AG08395 (cell line): Measurements from ENCODE around the gene CFAP52.
"Not testable (repeated sequence)": the region's sequence is repeated elsewhere in the genome, so short reads cannot be mapped to it uniquely, and the experiment has no call there.

Experiments used
- DNase-seq: peaks from one replicate; pipeline ENCODE4 v3.0.0; 2012; ENCODE audit warnings: mixed read lengths, low spot score

The CFAP52 gene

GRCh38 chr17:9646546-9646885, 70.1 kb downstream of the CFAP52 start:
- DNase-seq: no peak

GRCh38 chr17:9647014-9647413, 70.6 kb downstream of the CFAP52 start:
- no peak for DNase-seq

GRCh38 chr17:9648521-9649110, 72.2 kb downstream of the CFAP52 start:
- DNase-seq: no peak

DNA sequence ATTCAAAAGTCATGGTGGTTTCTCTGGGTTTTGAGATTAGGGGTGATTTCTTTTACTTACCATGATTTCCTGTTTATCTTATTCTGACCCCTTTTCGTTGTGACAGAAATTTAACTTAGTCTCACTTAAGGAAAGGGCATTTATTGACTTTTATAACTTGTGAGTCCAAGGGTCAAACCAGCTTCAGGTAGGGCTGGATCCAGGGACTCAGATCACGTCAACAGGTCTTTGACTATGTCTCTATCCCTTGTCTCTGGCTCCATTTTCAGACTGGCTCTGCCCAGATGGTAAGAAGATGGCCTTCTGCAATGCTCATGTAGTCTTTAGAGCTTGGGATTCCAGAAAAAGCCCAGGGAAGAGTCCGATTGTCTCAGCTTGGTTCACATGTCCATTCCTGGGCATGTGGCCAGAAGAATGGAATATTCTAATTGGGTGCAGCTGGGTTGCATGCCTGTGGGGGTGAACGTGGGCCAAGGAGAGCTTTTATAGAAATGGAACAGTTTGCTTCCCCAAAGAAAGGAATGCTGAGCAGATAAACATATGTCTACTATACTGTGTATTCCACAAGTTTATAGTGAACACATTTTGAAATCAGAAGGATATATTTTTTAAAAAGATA, 82.3 kb downstream of the CFAP52 start:
- DNase-seq: peak; percentile 81

- DNase-seq: no peak
These were observed 84.6 kb downstream of the CFAP52 start for GRCh38 chr17:9661027-9661426.

DNA sequence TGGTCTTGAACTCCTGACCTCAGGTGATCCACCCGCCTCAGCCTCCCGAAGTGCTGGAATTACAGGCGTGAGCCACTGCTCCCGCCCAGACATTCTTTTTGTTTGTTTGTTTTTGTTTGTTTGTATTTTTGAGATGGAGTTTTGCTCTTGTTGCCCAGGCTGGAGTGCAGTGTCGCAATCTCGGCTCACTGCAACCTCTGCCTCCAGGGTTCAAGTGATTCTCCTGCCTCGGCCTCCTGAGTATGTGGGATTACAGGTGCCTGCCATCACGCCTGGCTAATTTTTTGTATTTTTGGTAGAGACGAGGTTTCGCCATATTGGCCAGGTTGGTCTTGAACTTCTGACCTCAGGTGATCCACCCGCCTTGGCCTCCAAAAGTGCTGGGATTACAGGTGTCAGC, 87.1 kb downstream of the CFAP52 start:
- DNase-seq: not testable (repeated sequence)

GRCh38 chr17:9666461-9667050, 90.1 kb downstream of the CFAP52 start:
- no peak for DNase-seq

- DNase-seq: peak; percentile 23
These were observed 92.1 kb downstream of the CFAP52 start for GRCh38 chr17:9668517-9668916.

DNA sequence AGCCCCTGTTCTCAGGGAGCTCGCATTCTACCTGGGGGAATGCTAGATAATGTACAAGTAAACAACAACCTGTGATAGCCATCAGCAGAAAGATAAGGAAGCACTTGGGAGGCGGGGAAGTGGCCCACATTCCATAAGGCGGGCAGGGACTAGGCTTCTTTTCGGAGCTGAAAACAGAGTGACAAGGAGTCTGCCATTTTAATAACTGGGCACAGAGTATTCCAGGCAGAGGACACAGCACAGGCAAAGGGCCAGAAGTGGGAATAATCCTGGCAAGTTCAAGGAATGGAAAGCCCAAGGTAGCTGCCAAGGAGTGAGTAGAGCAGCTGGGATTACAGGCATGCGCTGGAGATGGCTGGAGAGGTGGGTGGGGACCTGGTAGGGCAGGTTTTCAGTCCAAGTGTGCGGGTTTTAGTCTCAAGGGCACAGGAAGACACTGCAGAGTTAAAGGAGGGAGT, 93.1 kb downstream of the CFAP52 start:
- no peak for DNase-seq

DNA sequence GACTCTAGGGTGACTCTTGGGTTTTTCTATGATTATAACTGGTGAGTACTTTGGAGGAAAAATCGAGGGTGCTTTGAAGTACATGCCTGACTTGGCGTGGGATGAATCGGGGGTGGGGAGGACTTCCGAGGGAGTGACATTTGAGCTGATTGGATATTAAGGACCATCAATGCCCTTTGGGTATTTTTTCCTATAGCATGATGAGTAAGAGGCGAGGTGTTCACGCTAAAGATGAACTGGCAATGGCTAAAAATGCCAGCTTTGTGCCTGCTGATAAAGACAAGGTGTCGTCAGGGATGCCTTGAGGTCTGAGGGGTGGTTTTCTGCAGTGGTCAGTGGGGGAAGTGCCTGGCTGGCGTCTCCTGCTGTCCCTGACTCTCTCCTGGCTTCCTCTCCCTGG, 94.2 kb downstream of the CFAP52 start:
- DNase-seq: no peak

- DNase-seq: no peak
These were observed 95.1 kb downstream of the CFAP52 start for GRCh38 chr17:9671559-9671958.

DNA sequence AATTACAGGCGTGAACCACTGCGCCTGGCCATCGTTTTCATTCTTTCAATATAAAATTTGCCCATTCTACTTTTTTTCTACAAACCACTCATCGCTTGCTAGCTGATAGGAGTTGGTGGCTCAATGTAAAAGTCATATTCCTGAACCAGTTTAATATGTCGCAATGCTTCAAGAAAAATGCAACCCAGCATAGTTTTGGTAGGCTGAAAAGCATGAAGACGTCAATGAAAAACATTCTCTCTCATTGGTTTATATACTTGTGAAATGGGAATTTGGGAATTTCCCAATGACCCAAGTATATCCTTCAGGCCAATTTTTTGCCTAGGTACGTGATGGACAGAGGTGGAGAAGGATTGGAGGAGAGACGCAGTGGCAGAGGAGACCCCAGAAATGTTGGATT, 95.8 kb downstream of the CFAP52 start:
- DNase-seq: no peak

GRCh38 chr17:9672691-9673090, 96.2 kb downstream of the CFAP52 start:
- DNase-seq: no peak

GRCh38 chr17:9676084-9676483, 99.6 kb downstream of the CFAP52 start:
- DNase-seq: no peak

DNA sequence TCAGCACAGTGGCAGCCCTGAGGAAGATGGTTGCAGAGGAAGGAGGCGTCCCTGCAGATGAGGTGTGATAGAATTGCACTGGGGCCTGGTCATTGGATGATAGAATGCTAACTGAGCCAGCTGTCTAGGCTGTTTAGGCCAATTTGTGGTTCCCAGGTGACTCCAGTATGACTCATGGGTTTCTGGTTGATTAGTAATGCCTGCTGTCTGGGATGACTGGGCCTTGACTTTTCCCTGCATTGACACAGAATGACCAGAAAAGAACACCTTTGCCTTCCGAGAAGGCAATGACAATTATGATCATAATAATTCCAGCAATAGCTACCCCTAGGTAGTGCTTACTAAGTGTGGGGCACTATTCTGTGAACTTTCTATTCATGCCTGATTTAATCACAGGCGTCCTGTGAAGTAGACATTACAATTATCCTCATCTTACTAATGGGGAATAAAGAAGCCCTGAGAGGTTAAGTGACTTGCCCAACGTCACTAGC, 100.4 kb downstream of the CFAP52 start:
- peak; percentile 53 for DNase-seq

DNA sequence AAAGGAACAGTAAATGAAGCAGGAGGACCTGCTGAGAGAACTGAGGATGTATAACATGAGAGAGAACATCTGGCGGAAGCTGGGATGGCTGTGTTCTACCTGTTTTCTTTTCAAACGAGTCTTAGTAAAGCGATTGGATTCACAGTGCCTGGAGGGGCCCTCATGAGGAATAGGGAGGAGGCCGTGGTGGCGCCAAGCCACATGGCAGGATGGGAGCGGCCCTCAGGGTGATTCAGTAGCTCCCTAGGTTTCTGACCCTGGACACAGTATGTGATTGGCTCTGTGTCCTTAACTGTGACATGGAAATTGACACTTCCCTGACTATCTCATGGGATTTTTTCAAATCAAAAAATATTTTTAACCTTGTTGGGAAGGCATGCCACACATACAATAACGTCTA, 101.0 kb downstream of the CFAP52 start:
- DNase-seq: no peak

- no peak for DNase-seq
These were observed 101.5 kb downstream of the CFAP52 start for GRCh38 chr17:9677896-9678295.

DNA sequence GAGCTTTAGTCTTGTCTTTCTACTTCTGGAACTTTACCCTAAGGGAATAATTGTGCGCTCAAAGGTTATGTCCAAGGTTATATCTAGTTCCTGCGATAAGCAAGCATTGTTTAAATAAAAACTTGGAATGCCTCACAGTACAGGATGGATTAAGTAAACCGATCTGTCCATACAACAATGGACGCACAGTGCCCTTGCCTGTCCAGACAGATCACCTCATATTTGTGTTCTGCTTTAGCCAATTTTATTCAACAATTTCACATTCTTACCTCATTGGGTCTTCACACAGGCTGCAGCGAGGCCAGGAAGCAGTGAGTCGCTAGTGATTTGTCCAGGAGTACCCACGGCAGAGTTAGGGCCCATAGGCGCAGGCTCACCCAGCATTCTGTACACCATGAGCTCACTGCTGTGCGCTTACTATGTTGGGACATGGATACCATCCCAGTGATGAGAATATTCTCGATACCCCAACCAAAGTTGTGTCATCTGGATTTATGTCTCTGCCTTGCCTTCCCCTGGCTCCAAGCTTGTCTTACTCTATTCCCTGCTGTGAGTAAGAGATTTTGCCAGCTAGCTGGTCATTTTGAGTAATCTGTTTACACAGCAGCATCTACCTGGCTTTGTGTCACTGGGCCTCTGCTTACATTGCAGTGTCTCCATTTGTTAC, 108.6 kb downstream of the CFAP52 start:
- no peak for DNase-seq
